Measurements from ENCODE around the gene UCN3.

DNA sequence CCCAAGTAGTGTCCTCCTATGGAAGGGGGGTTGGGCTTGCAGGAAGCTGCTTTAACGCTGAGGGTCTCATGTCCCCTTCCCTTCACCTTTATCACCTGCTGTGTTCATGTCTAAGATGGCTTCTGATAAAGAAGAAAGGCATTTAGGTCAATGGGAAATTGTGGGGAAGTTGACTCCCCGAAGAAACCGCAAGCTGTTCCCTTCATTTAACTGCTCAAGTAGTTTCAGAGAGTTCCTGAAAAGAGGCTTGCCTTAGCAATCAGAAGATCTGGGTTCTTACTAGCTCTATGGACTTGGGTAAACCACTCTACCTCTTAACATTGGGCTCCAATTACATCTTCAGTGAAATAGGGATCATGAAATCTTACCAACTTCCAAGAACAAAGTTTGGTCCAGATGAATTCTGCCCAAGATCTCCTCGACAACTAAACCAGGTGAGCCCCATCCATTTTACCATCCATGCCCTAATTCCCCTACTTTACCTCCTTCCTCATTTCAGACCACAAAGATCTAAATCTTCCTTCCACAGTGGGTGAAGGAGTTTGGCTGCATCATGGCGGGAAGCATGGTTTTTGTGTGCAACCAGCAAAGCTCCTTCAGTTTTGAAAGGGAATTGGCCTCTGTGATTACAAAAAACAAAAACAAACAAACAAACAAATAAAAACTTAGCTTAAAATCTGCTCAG lies 30.4 kb upstream of the UCN3 start:
- no peak for TF ChIP-seq POLR2A (IDR thresholded peaks at IDR 0.05)
- no peak for TF ChIP-seq CTCF (IDR thresholded peaks at IDR 0.05)

All from lower leg skin (tissue), 3 donors.